Activated CD4-positive, alpha-beta T cell treated with anti-CD3 and anti-CD28 coated beads for 4 hours (primary cell): ENCODE measurements around the gene IRF6.
"Not testable (repeated sequence)": the region's sequence is repeated elsewhere in the genome, so short reads cannot be mapped to it uniquely, and the experiment has no call there.

Source experiments
- DNase-seq, 2 donors: peaks; one replicate each; pipeline ENCODE4 v3.0.0-alpha.2; 2020

Gene IRF6

GRCh38 chr1:209822706-209823105, 16.8 kb upstream of the IRF6 start:
- no peak for DNase-seq

DNA sequence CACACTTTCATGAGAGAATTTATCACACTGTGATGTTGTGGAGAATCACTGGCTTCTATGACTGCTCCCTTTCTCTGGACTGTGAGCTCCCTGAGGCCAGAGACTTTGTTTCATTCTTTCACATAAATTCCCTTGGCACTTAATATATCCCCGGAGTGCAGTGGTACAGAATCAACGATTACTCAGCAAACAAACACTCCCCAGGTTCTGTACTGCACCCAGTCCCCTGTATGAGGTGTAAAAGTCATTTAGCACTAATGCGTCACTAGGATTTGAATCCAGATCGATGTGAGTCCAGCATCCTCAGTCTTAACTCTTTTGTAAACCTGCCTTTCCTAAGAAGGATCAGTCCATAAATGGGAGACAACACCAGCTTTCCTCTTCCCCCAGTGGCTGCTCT, 15.0 kb upstream of the IRF6 start:
- no peak for DNase-seq

GRCh38 chr1:209819058-209819457, 13.1 kb upstream of the IRF6 start:
- no peak for DNase-seq

DNA sequence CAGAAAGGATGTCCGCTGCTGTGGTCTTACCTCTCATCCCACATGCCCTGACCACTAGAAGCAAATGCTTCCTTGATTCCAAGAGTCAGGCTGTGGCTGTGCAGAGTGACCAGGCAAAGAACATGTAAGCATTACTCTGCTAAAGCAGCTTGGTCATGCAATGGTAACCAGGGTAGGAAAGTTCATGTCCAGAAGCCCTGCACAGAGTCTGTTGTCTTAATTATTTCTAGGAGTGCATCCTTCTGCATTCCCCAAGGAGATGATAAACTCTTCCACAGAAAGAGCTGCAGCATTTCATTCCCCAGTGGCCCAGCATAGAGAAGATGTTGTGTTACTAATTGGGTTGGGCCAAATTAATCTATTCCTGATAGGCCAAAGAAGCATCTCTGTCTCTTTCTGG, 11.7 kb upstream of the IRF6 start:
- DNase-seq, result no peak

DNA sequence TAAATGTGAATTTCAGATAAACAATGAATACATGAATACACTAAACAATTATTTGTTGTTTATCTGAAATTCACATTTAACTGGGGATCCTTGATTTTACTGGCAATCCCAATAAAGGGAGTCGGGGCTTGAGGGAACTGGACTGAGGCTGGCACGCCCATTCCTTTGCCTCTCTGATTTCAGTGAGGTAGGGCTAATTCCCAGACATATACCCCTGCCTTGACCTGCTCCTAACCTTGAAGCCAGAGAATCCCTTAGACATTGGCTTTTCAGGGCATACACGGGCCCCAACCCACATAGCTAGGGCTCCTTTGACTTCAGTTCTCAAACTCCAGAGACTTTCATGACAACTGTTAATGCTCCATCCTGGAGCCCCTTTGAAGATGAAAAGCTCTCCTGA, 11.0 kb upstream of the IRF6 start:
- DNase-seq, result no peak

DNA sequence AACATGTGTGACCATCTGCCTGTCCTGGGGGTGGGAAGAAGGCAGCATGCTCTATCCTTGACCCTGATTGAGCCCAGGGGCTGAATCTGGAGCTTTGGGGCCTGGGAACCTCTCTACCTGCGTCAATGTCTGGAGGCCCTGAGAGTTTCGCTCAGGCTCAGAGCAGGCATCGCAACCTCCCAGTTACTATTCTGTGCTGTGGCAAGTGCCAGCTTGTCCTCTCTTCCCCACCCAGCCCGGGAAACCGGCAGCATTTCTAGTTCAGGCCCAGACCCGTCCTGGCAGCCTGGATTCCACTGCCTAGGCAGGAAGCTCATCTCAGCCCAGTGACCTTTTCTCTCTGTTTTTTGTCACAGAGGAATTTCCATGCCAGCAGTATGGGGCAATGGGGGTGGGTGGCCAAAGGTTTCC, 10.0 kb upstream of the IRF6 start:
- DNase-seq, result no peak

GRCh38 chr1:209815490-209815889, 9.5 kb upstream of the IRF6 start:
- no peak for DNase-seq

DNA sequence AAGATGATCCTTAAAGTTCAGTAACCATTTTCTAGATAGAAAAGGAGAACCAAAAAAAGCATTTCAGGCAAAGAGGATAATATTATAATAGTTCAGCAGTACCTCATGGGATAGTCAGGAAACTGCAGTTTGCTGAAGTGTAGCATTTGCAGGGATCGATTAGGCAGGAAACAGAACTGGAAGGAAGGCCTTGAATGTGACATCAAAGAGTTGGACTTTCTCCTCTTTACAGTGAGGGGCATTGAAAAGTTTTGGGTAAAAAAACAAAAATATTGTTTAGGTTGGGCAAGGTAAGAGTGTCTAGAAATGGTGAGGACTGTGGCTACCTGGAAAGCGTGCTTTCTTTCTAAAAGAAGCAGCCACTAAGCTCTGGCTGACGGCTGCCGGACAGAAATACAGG, 8.0 kb upstream of the IRF6 start:
- no peak for DNase-seq

DNA sequence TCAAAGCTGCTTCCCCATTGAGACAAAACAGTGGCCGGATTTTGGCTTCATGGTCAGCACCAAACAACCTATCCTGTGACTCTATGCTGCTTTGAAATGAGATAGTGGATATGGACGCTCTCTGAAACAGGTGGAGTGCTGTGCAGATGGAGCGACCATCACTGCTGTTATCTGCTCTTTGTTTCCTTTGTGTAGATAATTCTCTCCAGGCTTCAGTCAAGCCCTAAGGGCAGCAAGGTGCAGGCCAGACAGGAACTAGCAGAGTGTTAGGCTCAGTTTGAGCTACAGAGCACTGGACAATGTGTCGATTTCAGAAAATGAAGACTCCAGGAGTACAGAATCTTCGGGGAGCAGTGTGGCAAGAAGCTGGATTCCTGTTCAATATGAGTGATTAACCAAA, 4.8 kb upstream of the IRF6 start:
- no peak for DNase-seq

DNA sequence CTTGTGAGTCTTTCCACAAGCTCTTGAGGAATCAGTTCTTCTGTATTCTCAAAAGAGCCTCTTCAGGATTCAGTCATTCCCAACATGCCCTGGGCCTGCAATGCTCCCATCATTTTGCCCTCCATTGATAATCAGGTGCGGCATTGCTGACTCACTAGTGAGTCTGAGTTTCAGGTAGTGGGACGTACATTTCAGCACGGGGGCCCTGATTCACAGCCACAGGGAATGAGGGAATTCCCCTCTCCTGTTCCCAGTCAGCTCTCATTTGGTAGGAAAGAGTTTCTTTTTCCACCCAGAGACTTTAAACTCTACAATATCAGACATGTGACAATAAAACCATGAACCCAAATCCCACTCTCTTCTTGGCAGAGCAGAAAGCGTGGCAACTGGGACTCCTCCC, 3.7 kb upstream of the IRF6 start:
- DNase-seq, result no peak

DNA sequence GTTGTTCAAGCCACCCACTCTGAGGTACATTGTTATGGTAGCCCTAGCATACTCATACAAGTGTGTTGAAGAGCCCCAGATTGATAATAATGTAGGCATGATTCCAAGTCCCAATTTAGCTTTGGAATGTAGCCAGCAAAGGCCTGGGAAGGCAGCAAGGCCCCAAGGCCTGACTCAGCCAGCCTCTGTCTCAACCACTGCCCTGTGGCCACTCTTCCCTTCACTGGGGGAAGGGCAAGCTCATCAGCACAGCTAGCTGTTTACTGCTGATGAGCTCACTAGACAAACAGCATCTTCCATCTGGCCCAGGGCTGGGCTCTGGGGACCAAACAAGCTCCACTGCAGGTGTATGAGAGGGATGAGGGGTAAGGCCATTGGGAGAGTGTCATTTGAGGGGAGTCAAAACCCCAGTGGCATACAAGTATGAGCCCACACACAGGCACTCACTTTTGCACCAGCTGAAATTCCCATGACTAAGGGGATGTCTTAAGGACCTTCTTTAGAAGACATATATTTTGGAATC, 2.2 kb upstream of the IRF6 start:
- DNase-seq, result no peak

- DNase-seq, result no peak
These were observed 1.6 kb upstream of the IRF6 start for GRCh38 chr1:209807509-209807908.

DNA sequence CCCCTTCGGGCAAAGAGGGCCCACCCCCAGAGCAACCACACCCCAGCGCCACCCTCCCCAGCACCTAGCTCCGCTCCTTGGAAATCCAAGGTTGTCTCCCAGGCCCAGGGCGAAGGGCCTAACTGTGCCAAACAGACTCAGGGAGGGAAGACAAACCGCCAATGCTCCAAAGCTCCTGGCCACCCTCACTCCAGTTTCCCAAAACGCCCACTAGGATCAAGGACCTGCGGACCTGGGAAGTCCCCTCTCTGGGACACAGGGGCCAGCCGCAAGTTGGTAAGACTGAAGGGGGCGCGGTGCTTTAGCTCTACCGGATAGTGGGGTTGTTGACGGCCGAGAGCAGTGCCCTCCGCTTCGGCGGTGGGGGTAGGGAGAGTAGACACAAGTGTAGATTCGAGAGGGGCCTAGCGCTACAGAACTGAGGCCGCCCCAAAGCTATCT, 581 bp downstream of the IRF6 start:
- DNase-seq, result no peak

DNA sequence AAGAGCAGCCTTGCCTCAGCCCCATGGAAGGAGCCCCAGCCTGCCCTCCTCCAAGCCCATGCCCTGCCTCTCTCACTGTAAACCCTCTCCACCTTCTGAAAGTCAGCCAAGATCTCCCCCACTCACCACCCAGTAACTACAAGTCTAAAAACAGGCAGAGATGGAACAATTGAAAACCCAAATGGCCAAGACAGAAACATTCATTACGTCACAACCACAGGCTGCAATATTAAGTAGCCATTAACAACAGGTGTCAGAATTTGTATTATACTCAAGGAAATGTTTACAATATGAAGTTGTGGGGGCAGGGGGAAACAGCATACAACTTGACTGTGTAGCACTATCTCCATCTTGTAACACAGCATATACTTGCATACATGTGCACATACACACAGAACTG, 2.4 kb downstream of the IRF6 start:
- no peak for DNase-seq

DNA sequence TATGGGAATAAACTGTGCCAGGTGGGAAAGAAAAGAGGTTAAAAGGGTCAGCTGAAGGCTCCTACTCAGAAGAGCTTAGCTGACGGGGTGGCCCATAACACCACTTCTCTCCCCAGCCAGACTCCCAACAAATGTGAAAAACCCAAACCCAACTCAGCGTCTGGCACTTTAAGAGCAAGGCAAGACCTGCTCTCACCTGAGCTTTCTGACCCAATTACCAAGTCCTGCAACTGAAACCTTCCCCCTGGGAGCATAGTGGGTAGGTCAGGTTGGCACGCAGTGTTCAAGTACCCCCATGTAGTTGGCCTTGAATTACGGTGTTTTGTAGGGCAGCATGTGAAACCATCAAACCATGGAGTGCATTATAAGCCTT, 3.2 kb downstream of the IRF6 start:
- no peak for DNase-seq

DNA sequence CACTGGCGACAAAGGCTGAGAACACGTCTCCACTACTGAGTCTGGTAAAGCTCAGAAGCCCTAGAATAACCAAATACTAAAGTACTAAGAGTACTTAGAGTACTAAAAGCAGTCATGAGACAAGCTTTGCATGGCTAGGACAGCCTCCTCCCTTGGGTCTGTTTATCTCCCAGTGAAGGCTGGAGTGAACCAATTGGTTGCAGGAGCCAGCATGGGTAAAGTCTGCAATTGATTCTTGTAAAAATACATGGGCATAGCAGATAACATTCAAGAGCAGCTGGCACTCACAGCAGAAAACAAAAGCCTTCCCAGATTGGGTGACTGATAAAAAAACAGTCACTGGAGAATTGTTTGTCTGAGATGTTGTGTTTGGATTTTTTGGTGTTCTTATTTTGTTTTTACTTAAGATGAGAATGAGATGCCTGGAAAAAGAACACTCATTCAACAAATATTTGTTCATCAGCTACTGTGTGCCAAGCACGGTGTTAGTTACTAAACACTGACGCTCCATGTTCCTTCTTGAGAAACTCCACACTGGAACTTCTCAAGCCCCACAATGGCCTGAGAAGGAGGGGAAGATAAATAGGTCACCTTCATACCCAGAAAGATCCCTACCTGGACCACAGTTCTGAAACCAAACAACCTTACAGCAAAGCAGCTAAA, 3.7 kb downstream of the IRF6 start:
- no peak for DNase-seq

- DNase-seq, result no peak
These were observed 4.7 kb downstream of the IRF6 start for GRCh38 chr1:209800984-209801834.

GRCh38 chr1:209797978-209798639, 7.8 kb downstream of the IRF6 start:
- no peak for DNase-seq

DNA sequence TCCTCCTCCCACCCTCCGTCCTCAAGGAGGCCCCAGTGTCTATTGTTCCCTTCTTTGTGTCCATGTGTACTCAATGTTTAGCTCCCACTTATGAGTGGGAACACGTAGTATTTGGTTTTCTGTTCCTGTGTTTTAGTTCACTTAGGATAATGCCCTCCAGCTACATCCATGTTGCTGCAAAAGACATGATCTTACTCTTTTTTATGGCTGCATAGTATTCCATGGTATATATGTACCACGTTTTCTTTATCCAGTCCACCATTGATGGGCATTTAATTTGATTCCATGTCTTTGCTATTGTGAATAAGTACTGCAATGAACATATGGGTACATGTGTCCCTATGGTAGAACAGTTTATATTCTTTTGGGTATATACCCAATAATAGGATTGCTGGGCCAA, 12.2 kb downstream of the IRF6 start:
- DNase-seq, result not testable (repeated sequence)

- DNase-seq, result no peak
These were observed 14.0 kb downstream of the IRF6 start for GRCh38 chr1:209791920-209792319.

GRCh38 chr1:209790286-209791193, 15.4 kb downstream of the IRF6 start:
- no peak for DNase-seq

- no peak for DNase-seq
These were observed 16.7 kb downstream of the IRF6 start for GRCh38 chr1:209789245-209789644.

- no peak for DNase-seq
These were observed 18.4 kb downstream of the IRF6 start for GRCh38 chr1:209787551-209787950.
